Measurements from ENCODE around the gene MMP15.
"Not testable (repeated sequence)": the region's sequence is repeated elsewhere in the genome, so short reads cannot be mapped to it uniquely, and the experiment has no call there.

Gene MMP15

DNA sequence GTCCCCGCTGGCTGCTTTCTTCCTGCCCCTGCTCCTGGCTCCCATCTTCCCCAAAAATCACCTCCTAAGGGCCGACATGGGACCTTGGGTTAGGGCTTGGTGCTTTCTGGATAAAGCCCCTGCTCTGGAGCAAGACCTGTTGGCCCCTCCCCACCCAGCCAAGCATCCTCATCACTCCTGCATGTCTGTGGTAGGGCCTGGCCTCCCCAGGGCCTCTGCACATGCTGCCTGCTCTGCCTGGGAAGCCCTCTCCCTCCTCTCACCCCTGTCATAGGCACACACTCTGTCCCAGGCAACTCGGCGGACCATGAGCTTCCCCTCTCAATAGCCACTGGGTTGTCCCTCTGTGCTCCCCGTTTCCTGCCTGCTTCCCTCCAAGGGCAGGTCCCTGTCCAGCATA is 68.5 kb downstream of the MMP15 start:
- DNase-seq: no peak

GRCh38 chr16:58094791-58095574 is 69.4 kb downstream of the MMP15 start:
- DNase-seq: no peak

GRCh38 chr16:58095575-58095960 is 70.0 kb downstream of the MMP15 start:
- not testable (repeated sequence) for DNase-seq

GRCh38 chr16:58096249-58096648 is 70.7 kb downstream of the MMP15 start:
- no peak for DNase-seq
